ENCODE results near the gene TSPAN15.

Gene TSPAN15

DNA sequence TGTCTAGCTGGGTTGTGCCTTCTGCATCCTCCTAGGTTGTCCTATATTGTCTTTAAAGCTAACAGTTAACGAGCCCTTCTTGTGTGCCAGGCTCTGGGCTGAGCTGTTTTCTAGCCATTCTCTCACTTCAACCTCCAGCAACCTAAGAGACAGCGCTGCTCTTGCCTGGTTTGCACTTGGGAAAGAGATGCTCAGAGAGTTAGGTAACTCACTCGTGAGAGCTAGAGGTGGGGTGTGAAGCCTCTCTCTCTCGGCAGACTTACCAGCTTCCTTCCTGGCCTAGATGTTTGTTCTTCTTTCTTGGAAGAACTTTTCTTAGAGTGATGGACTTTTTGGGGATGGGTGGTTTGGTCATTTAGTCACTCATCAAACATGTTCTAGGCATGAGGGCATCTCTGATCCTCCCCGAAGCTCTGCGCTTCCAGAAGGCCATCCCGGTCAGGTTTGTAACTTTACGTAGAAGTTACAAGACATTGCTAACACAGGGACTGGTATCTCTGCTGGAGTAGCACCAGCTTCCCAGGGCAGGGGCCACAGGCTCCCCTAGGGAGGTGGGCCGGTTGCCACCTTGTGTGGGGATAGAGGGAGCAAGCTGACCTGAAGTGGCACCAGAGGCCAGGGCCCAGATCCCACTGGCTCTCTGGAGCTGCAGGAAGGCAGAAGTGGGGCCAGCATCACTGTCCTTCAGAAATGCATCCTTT lies 14.3 kb downstream of the TSPAN15 start:
- no peak overlapping the region for H3K4me3 ChIP-seq (replicated peaks; ENCODE audit: low read depth, low read length)
- TF ChIP-seq CTCF (IDR thresholded peaks at IDR 0.05; ENCODE audit: low read depth, low read length, missing control alignments): no peak
- no peak for DNase-seq (ENCODE audit: extremely low read depth, low read depth)

DNA sequence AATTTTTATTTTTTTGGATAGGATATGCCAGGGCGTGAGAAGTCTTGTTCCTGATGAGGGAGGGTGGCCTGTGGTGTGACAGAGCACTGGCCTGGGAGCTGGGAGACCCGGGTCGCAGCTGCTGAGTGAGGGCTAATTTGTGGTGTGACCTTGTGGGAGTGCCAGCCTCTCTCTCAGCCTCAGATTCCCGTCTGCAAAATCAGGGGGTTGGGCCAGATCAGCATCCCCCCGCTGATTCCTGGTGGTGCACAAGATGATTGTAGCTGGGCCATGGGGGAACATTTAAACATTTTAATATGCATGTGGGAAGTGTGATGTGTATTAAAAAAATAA lies 14.9 kb downstream of the TSPAN15 start:
- no peak for DNase-seq (ENCODE audit: extremely low read depth, low read depth)
- no peak overlapping the region for H3K4me3 ChIP-seq (replicated peaks; ENCODE audit: low read depth, low read length)
- TF ChIP-seq CTCF (IDR thresholded peaks at IDR 0.05; ENCODE audit: low read depth, low read length, missing control alignments): no peak

DNA sequence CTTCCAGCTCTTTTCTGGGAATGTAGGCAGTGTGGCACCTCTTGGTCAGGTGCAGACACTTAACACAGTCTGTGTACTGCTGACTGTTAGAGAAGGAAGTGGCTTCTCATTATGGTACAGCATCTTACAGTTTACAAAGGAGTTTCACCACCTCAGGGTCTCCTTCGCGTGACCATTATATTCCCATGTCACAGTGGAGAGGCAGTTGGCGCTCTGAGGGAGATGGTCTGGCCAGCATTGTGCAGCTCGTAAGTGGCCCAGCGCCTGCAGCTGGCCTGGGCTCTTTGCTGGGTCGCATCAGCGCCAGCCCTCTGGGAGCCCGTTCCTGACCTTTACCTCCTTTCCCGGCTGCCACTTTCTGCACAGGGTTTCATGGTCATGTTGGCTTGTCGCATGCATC lies 15.4 kb downstream of the TSPAN15 start:
- H3K4me3 ChIP-seq (replicated peaks; ENCODE audit: low read depth, low read length): no peak overlapping the region
- no peak for TF ChIP-seq CTCF (IDR thresholded peaks at IDR 0.05; ENCODE audit: low read depth, low read length, missing control alignments)
- DNase-seq (ENCODE audit: extremely low read depth, low read depth): no peak

DNA sequence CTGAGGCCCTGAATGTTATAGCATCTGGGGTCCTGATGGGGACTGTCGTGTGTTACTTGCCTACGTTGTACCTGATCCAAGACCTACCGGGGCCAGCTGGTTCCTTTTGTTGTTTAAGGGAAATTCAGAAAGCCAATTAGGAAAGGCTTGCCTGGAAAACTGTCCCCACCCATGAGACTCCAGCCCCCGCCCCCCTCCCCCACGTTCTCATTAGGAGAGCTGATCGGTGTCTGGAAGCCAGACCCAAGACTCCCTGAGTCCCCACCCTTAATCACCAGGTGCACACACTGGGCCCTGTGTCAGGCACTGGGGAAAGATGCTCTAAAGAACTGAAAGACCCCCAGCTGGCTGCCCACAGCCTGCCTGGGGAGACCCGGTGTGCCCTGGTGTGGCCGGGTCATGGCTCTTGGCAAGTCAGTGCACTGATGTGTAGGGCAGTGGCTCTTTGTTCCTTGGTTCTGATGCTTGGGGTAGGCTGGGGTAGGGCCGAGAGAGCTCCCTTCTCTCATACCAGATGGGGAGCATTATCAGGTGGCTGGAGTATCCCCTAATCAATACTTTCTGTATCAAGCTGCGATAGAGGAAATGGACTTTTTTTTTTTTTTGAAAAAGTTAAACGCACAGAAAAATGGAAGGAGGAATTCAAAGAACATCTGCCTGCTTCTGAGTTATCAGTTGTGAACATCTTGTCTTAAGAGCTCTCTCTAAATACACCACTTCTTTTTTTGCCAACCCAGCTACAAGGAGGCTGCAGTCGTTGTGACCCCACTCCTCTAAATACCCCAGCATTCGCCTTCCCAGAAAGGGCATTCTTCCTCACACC lies 16.9 kb downstream of the TSPAN15 start:
- TF ChIP-seq CTCF (IDR thresholded peaks at IDR 0.05; ENCODE audit: low read depth, low read length, missing control alignments): no peak
- no peak for DNase-seq (ENCODE audit: extremely low read depth, low read depth)
- no peak overlapping the region for H3K4me3 ChIP-seq (replicated peaks; ENCODE audit: low read depth, low read length)

DNA sequence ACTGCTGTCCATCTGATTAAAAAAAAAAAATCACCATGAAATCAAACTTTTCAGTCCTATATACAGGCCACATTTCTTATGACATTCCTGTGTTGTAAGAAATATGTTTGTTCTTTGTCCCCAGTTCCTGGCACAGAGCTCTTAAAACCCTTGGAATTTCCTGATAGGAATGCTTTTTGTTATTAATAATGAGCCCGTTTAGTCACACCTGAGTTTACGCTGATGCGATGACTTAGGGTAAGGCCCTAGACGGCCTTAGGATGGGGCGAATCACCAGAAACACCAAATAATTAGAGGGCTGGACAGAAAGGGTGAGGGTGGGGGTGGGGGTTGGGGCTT lies 17.5 kb downstream of the TSPAN15 start:
- DNase-seq (ENCODE audit: extremely low read depth, low read depth): no peak
- no peak overlapping the region for H3K4me3 ChIP-seq (replicated peaks; ENCODE audit: low read depth, low read length)
- TF ChIP-seq CTCF (IDR thresholded peaks at IDR 0.05; ENCODE audit: low read depth, low read length, missing control alignments): no peak

- TF ChIP-seq CTCF (IDR thresholded peaks at IDR 0.05; ENCODE audit: low read depth, low read length, missing control alignments): no peak
These were observed 18.7 kb downstream of the TSPAN15 start for GRCh38 chr10:69469976-69470375.

More at GRCh38 chr10:69469976-69470375, 18.7 kb downstream of the TSPAN15 start:
- H3K4me3 ChIP-seq (replicated peaks; ENCODE audit: low read depth, low read length): no peak overlapping the region
- DNase-seq (ENCODE audit: extremely low read depth, low read depth): no peak
